ENCODE data around the gene NHERF1. TPM values are rescaled to one million over a fixed set of nuclear protein-coding genes. Genes with fewer than 3 reads are reported as not detected.

Gene NHERF1
- total RNA-seq, 1 donor from 2014 or later, result 36.3 TPM

- no peaks in the 10 kb centered on the region for H3K9me3 Mint-ChIP-seq (ENCODE audit: unreplicated experiment)
- peaks cover 7% of the 10 kb centered on the region for H3K4me1 Mint-ChIP-seq (ENCODE audit: low read depth, unreplicated experiment)
- DNase-seq (ENCODE audit: low read depth), result no peak
- no peak overlapping the region for H3K27ac Mint-ChIP-seq (ENCODE audit: unreplicated experiment)
- Histone ChIP-seq H3K79me2 (ENCODE audit: insufficient read depth, low read length) (no peaks in the 10 kb centered on the region), H3K4me3 (ENCODE audit: insufficient read depth, low read depth, low read length) (no peak overlapping the region), H3K9ac (ENCODE audit: low read length) (no peak overlapping the region), H2AFZ (ENCODE audit: low read depth, low read length) (no peak overlapping the region), H3K27me3 (ENCODE audit: insufficient read depth, low read length) (no peaks in the 10 kb centered on the region), H3K36me3 (ENCODE audit: insufficient read depth, low read length) (no peaks in the 10 kb centered on the region), H3K4me1 (ENCODE audit: insufficient read depth, low read length) (peaks cover 4% of the 10 kb centered on the region), H3K4me2 (ENCODE audit: low read length) (no peak overlapping the region), H3K9me3 (ENCODE audit: insufficient read depth, low read depth, low read length) (no peaks in the 10 kb centered on the region), H4K20me1 (ENCODE audit: insufficient read depth, low read length) (no peaks in the 10 kb centered on the region), H3K27ac (ENCODE audit: low read depth, low read length) (no peak overlapping the region)
- TF ChIP-seq EZH2 (IDR thresholded peaks at IDR 0.05; ENCODE audit: insufficient read depth, low read length) (no peak), CTCF (IDR thresholded peaks at IDR 0.05; ENCODE audit: insufficient read depth, low read depth, low read length) (no peak)
- peaks cover 46% of the 10 kb centered on the region for H3K27me3 Mint-ChIP-seq (ENCODE audit: low read depth, unreplicated experiment)
- no peak for FAIRE-seq
- no peaks in the 10 kb centered on the region for H3K36me3 Mint-ChIP-seq (ENCODE audit: low read depth, unreplicated experiment)
- H3K4me3 Mint-ChIP-seq (ENCODE audit: unreplicated experiment), result no peak overlapping the region
These were observed 35.2 kb upstream of the NHERF1 start for GRCh38 chr17:74713171-74713755.

- FAIRE-seq, result no peak
- Mint-ChIP-seq H3K4me3 (ENCODE audit: unreplicated experiment) (no peak overlapping the region), H3K36me3 (ENCODE audit: low read depth, unreplicated experiment) (no peaks in the 10 kb centered on the region), H3K27me3 (ENCODE audit: low read depth, unreplicated experiment) (peaks cover 54% of the 10 kb centered on the region), H3K4me1 (ENCODE audit: low read depth, unreplicated experiment) (peaks cover 7% of the 10 kb centered on the region), H3K9me3 (ENCODE audit: unreplicated experiment) (no peaks in the 10 kb centered on the region), H3K27ac (ENCODE audit: unreplicated experiment) (no peak overlapping the region)
- H3K27me3 ChIP-seq (ENCODE audit: insufficient read depth, low read length), result no peaks in the 10 kb centered on the region
- no peak overlapping the region for H2AFZ ChIP-seq (ENCODE audit: low read depth, low read length)
- no peaks in the 10 kb centered on the region for H3K36me3 ChIP-seq (ENCODE audit: insufficient read depth, low read length)
- no peaks in the 10 kb centered on the region for H3K79me2 ChIP-seq (ENCODE audit: insufficient read depth, low read length)
- H3K9me3 ChIP-seq (ENCODE audit: insufficient read depth, low read depth, low read length), result no peaks in the 10 kb centered on the region
- DNase-seq (ENCODE audit: low read depth), result peak; percentile 16
- H3K4me1 ChIP-seq (ENCODE audit: insufficient read depth, low read length), result peaks cover 4% of the 10 kb centered on the region
- H3K4me3 ChIP-seq (ENCODE audit: insufficient read depth, low read depth, low read length), result no peak overlapping the region
- no peak overlapping the region for H3K4me2 ChIP-seq (ENCODE audit: low read length)
- H3K9ac ChIP-seq (ENCODE audit: low read length), result no peak overlapping the region
- no peak for TF ChIP-seq CTCF (IDR thresholded peaks at IDR 0.05; ENCODE audit: insufficient read depth, low read depth, low read length)
- TF ChIP-seq EZH2 (IDR thresholded peaks at IDR 0.05; ENCODE audit: insufficient read depth, low read length), result no peak
- no peaks in the 10 kb centered on the region for H4K20me1 ChIP-seq (ENCODE audit: insufficient read depth, low read length)
- no peak overlapping the region for H3K27ac ChIP-seq (ENCODE audit: low read depth, low read length)
These were observed 33.3 kb upstream of the NHERF1 start for GRCh38 chr17:74715144-74715543.

- Mint-ChIP-seq H3K4me3 (ENCODE audit: unreplicated experiment) (no peak overlapping the region), H3K4me1 (ENCODE audit: low read depth, unreplicated experiment) (peaks cover 2% of the 10 kb centered on the region), H3K36me3 (ENCODE audit: low read depth, unreplicated experiment) (no peaks in the 10 kb centered on the region), H3K27ac (ENCODE audit: unreplicated experiment) (no peak overlapping the region), H3K27me3 (ENCODE audit: low read depth, unreplicated experiment) (peaks cover 47% of the 10 kb centered on the region), H3K9me3 (ENCODE audit: unreplicated experiment) (no peaks in the 10 kb centered on the region)
- Histone ChIP-seq H3K4me2 (ENCODE audit: low read length) (no peak overlapping the region), H3K36me3 (ENCODE audit: insufficient read depth, low read length) (no peaks in the 10 kb centered on the region), H3K9ac (ENCODE audit: low read length) (no peak overlapping the region), H3K4me3 (ENCODE audit: insufficient read depth, low read depth, low read length) (no peak overlapping the region), H3K27me3 (ENCODE audit: insufficient read depth, low read length) (no peaks in the 10 kb centered on the region), H3K9me3 (ENCODE audit: insufficient read depth, low read depth, low read length) (no peaks in the 10 kb centered on the region), H3K4me1 (ENCODE audit: insufficient read depth, low read length) (no peaks in the 10 kb centered on the region), H3K79me2 (ENCODE audit: insufficient read depth, low read length) (no peaks in the 10 kb centered on the region), H3K27ac (ENCODE audit: low read depth, low read length) (no peak overlapping the region), H4K20me1 (ENCODE audit: insufficient read depth, low read length) (no peaks in the 10 kb centered on the region), H2AFZ (ENCODE audit: low read depth, low read length) (no peak overlapping the region)
- FAIRE-seq (no peak), DNase-seq (ENCODE audit: low read depth) (no peak)
- TF ChIP-seq EZH2 (IDR thresholded peaks at IDR 0.05; ENCODE audit: insufficient read depth, low read length), result no peak
- TF ChIP-seq CTCF (IDR thresholded peaks at IDR 0.05; ENCODE audit: insufficient read depth, low read depth, low read length), result no peak
These were observed 27.9 kb upstream of the NHERF1 start for GRCh38 chr17:74720506-74720905.

Measured in astrocyte (in vitro differentiated cells and primary cell).